ENCODE measurements around the gene RWDD2A. TPM values are rescaled to one million over a fixed set of nuclear protein-coding genes. Genes with fewer than 3 reads are reported as not detected.

Gene RWDD2A
- total and polyA plus RNA-seq, 2 of the 4 experiments (the other 2 are of a cell fraction), result 3.9 to 4.1 TPM

GRCh38 chr6:83155794-83156193 is 37.4 kb upstream of the RWDD2A start:
- WGBS, 2 experiments (ENCODE audit: extremely low coverage in 2 of 2, insufficient read length in 1 of 2), result no CpG with 5 or more reads among the region's 2 CpGs
- Histone ChIP-seq H4K5ac (ENCODE audit: low read depth, low read length) (no peak overlapping the region), H3K27ac (ENCODE audit: insufficient read depth, low read length) (no peak overlapping the region), H3K4me3 (ENCODE audit: insufficient read depth, low read depth, low read length) (no peak overlapping the region), H3K9me1 (ENCODE audit: insufficient read depth, low read length) (0 out of 2 replicates have a peak, but pooled peaks cover 4% of the 10 kb centered on the region), H2AK9ac (replicated peaks; ENCODE audit: low read depth, low read length, poor library complexity) (no peak overlapping the region), H3K18ac (ENCODE audit: low read depth, low read length) (no peak overlapping the region), H3K23ac (ENCODE audit: low read depth, low read length) (no peak overlapping the region), H3K27me3 (ENCODE audit: control insufficient read depth, insufficient read depth, low read length) (no peaks in the 10 kb centered on the region), H2BK120ac (ENCODE audit: low read depth, low read length) (no peak overlapping the region), H3K14ac (replicated peaks; ENCODE audit: low read depth, low read length) (no peak overlapping the region), H3K79me1 (ENCODE audit: low read depth in 1 of 2, low read length in 2 of 2) (no peaks in the 10 kb centered on the region), H3K9ac (ENCODE audit: low read depth, low read length) (no peak overlapping the region), H3K9me3 (ENCODE audit: control insufficient read depth, insufficient read depth, low read length) (no peaks in the 10 kb centered on the region), H3K4me2 (ENCODE audit: low read depth, low read length) (no peak overlapping the region), H2BK15ac (ENCODE audit: low read depth, low read length) (no peak overlapping the region), H4K20me1 (ENCODE audit: insufficient read depth, low read length) (no peaks in the 10 kb centered on the region), H2AK5ac (ENCODE audit: low read depth, low read length) (no peak overlapping the region), H3K4ac (ENCODE audit: low read depth, low read length) (no peak overlapping the region), H3K36me3 (ENCODE audit: control insufficient read depth, insufficient read depth, low read length) (peaks cover 10% of the 10 kb centered on the region), H3K4me1 (ENCODE audit: control insufficient read depth, insufficient read depth, low read length) (no peaks in the 10 kb centered on the region), H4K8ac (ENCODE audit: low read depth in 2 of 2, low read length in 2 of 2) (no peak overlapping the region), H2BK5ac (ENCODE audit: low read depth, low read length, poor library complexity, severe bottlenecking) (no peak overlapping the region), H3K56ac (ENCODE audit: extremely low read depth, insufficient read depth, low read length) (no peak overlapping the region), H2AFZ (replicated peaks; ENCODE audit: low read length, poor library complexity) (no peak overlapping the region), H4K91ac (ENCODE audit: insufficient read depth, low read depth, low read length) (no peak overlapping the region), H2BK20ac (ENCODE audit: low read depth, low read length) (no peak overlapping the region)
- no peak for TF ChIP-seq MXI1 (IDR thresholded peaks at IDR 0.05; ENCODE audit: borderline replicate concordance, low read depth, low read length)
- DNase-seq (no peak), ATAC-seq (ENCODE audit: low read depth) (no peak)
- intact Hi-C loops (cut with micrococcal nuclease), result no loop called here
- no TSS peak for BruUV-seq (replicated peaks)
- ChIA-PET POLR2A (ENCODE audit: unreplicated experiment) (no interaction called here), CTCF (interaction anchor here (1.1 kb wide), 1 partner anchor 90 kb away, joined by 3 read pairs; the partner anchor contains the start of gene UBE3D)
- dilution Hi-C loops (cut with HindIII; ENCODE audit: low sequenced_read_pairs, unreplicated experiment), result no loop called here
- in situ Hi-C loops (cut with MboI; ENCODE audit: low sequenced_read_pairs), result no loop called here

Data from IMR-90 (cell line).